GM13976 (cell line): ENCODE measurements around the gene RSRC1.
"Not testable (repeated sequence)": the region's sequence is repeated elsewhere in the genome, so short reads cannot be mapped to it uniquely, and the experiment has no call there.

Experiments
- DNase-seq: peaks from one replicate; pipeline ENCODE4 v3.0.0; 2012; ENCODE audit warnings: low spot score
- in situ Hi-C: fragments of 300-500 bp; cut with MboI; formaldehyde crosslinking; loops from one replicate; pipeline ENCODE4 v1.12.0; 2022; ENCODE audit warnings: low sequenced_read_pairs, mixed read lengths, inconsistent platforms; ENCODE audit not compliant: unreplicated experiment
- TF ChIP-seq, protein P1 (sequence below): IDR thresholded peaks from 2 replicates; pipeline ENCODE4 v1.5.1; 2012; ENCODE audit warnings: borderline replicate concordance, mild to moderate bottlenecking; ENCODE audit not compliant: insufficient read depth; ENCODE audit errors: extremely low read depth, missing control alignments, control extremely low read depth

RSRC1 gene

DNA sequence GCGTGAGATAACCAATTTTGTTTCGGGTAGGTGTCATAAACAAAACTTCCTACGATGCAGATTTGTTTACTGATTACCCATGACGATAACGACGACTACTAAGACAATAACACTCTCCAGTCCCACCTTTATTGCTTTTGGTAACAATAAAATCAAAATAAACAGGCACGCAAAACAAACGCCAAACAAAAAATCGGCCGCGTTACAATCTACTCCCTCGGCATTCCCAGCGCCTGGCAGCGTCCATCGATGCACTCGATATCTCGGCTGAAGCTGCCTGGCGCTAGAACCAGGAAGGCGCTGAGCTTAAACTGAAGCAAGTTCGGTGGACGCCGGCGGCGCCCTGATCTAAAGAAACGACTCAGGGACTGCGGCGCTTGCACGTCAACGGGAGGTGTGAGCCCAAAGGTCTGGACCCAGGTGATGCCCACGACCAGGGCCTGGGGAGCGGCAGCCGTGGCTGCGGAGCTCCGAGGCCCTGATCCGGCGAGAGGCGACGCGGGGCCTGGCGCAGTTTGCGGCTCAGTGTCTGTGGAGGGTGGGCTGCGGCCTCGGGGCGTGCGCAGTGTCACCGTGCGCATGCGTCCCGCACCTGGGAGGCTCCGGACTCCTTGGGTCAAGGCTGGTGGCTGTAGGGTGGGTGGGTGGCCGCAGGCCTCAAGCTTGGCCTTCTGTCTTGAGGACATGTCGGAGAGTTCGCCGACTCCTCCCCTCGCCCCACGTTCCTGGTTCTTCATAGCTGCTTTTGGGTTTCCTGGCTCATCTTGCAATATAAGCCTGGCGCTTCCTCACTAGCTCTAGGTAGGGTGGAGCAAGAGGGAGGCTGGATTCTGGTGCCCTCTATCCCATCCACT, at the start of gene RSRC1:
Gene RSRC1, plus strand, starts transcription at position 286 of the 854 bp plus-strand sequence. CDS start 12,016 bp downstream, outside the sequence.
- TF ChIP-seq, protein P1, sequence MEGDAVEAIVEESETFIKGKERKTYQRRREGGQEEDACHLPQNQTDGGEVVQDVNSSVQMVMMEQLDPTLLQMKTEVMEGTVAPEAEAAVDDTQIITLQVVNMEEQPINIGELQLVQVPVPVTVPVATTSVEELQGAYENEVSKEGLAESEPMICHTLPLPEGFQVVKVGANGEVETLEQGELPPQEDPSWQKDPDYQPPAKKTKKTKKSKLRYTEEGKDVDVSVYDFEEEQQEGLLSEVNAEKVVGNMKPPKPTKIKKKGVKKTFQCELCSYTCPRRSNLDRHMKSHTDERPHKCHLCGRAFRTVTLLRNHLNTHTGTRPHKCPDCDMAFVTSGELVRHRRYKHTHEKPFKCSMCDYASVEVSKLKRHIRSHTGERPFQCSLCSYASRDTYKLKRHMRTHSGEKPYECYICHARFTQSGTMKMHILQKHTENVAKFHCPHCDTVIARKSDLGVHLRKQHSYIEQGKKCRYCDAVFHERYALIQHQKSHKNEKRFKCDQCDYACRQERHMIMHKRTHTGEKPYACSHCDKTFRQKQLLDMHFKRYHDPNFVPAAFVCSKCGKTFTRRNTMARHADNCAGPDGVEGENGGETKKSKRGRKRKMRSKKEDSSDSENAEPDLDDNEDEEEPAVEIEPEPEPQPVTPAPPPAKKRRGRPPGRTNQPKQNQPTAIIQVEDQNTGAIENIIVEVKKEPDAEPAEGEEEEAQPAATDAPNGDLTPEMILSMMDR, result no peak
- peak; percentile 83 for DNase-seq
- in situ Hi-C loops, result loop anchor here (10.0 to 25.0 kb wide), 2 partner anchors 202 to 325 kb away; no protein-coding TSS in a partner anchor

DNA sequence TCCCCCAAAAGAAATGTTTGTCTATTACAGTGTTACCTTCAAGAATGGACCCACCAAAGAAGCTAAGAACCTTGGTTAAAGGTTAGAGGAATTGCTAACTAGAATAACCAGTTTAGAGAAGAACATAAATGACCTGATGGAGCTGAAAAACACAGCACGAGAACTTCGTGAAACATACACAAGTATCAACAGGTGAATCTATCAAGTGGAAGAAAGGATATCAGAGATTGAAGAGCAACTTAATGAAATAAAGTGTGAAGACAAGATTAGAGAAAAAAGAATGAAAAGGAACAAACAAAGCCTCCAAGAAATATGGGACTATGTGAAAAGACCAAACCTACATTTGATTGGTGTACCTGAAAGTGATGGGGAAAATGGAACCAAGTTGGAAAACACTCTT, 44.3 kb upstream of the RSRC1 start:
- in situ Hi-C loops, DNase-seq: not testable (repeated sequence)

GRCh38 chr3:158072790-158073189, 37.1 kb upstream of the RSRC1 start:
- in situ Hi-C loops, result no loop called here
- TF ChIP-seq, protein P1, result no peak
- no peak for DNase-seq

DNA sequence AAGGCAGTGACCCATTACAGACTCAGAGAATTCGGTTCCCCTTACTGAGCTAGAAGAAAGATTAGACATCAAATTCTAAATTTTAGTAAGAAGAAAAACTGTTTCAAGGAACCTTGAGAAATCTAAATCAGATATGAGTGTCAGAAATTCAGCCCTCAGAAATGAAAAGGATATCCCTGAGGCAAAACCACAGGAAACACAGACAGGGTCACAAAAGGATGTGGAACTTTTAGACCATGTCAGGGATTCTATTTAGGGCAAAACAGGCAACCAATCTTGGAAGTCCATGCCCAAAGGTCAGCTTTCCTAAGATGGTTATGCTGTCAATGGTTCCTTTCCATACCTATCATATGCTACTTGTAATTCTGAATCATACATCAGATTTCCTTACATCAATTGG, 35.3 kb upstream of the RSRC1 start:
- TF ChIP-seq, protein P1, result no peak
- no peak for DNase-seq
- in situ Hi-C loops, result no loop called here

GRCh38 chr3:158079599-158079998, 30.3 kb upstream of the RSRC1 start:
- in situ Hi-C loops, result no loop called here

DNA sequence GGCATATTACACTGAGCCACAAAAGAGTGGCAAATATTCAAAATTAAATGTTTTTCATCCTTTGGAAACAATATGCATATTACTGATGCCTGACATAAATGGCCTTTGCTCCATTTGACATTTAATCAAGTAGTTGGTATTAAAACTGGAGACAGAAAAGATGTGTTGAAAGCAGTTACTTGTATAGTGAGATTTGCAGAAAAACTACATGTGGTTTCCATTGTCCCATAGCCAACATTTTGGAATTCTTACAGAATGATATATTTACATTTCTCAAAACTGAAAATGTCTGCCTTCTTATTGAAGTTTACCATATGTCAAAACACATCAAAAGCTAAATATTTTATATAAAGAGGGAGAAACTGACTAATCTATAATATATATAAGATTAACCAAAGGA, 25.2 kb upstream of the RSRC1 start:
- no peak for DNase-seq
- in situ Hi-C loops, result no loop called here

More at GRCh38 chr3:158079599-158079998, 30.3 kb upstream of the RSRC1 start:
- DNase-seq, result no peak
- TF ChIP-seq, protein P1, result no peak

DNA sequence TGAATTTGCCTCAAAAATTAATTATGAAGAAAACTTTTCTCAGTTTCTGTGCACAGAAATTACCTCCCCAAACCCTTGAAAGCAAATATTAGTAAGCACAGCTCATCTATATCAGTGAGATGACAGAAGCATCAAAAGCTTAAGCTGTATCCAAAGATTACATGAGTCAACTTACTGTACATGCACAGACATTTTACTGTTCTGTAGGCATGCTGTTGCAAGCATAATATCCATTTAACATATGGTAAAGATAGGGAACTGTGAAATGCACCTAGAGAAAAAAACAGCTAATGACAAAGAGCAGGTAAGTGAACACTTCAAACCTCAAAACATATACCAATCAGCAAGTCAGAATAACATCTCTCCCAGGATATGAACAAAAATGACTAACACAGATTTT, 24.5 kb upstream of the RSRC1 start:
- TF ChIP-seq, protein P1, result no peak
- in situ Hi-C loops, result no loop called here
- no peak for DNase-seq

More for the DNA sequence above, 25.2 kb upstream of the RSRC1 start:
- TF ChIP-seq, protein P1, result no peak
